ENCODE results near the gene HOXA11. TPM values are rescaled to one million over a fixed set of nuclear protein-coding genes. Genes with fewer than 3 reads are reported as not detected.

The HOXA11 gene
- total RNA-seq, 1 experiment from 2014 or later = 0.84 TPM

DNA sequence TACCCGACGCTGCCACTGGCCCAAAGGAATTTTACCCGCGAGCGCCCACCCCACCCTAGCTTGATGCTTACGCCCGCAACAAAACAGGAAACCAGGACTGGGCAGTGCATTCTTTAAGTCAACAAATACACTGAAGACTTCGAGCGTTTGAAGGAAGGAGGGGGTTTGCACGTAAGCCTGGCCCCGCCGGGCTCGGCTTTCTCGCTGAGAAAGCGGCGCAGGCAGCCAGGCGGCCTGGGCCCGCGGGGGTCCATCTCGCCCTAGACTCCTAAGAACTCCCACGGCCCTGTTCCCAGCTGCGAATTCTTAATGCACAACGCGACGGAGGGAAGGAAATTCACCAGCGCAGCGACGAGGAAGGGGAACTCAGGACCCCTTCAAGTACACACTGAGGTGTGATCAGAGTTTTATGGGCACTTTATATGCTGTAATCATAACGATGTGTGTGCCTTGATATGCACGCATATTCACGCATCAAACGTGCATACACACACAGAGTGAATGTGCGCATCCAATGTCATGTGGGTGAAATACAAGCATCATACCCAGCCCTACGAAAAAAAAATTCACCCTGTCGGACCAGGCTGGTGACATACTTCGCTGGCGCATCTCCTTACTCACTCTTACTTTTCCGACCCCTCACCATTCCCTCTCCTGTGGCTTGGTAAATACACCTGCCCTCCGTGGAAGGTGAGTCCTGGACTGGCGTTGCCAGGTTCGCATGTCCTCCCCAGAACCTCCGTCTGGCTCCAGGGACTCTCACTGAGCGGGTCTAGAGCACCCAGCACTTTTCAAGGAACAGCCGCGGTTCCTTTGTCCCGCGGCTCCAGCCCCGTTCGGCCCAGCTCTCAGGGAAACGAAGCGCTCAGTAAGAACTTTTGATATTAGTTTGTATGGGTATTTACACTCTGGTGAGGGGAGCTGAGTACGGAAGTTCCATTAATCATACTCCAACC, 20.6 kb upstream of the HOXA11 start:
- H3K9me3 Mint-ChIP-seq (ENCODE audit: unreplicated experiment) = no peaks in the 10 kb centered on the region
- ChIA-PET POLR2A (interaction anchor here (0.7 kb wide), 1 partner anchor 1173 kb away, joined by 3 read pairs; no protein-coding TSS in a partner anchor), CTCF (interaction anchor here (1.0 to 6.5 kb wide), 2 partner anchors 10 to 369 kb away, joined by 5 to 71 read pairs; no protein-coding TSS in a partner anchor)
- BruUV-seq (replicated peaks) = no TSS peak
- intact Hi-C loops (cut with micrococcal nuclease) = no loop called here
- TF ChIP-seq, protein P1, sequence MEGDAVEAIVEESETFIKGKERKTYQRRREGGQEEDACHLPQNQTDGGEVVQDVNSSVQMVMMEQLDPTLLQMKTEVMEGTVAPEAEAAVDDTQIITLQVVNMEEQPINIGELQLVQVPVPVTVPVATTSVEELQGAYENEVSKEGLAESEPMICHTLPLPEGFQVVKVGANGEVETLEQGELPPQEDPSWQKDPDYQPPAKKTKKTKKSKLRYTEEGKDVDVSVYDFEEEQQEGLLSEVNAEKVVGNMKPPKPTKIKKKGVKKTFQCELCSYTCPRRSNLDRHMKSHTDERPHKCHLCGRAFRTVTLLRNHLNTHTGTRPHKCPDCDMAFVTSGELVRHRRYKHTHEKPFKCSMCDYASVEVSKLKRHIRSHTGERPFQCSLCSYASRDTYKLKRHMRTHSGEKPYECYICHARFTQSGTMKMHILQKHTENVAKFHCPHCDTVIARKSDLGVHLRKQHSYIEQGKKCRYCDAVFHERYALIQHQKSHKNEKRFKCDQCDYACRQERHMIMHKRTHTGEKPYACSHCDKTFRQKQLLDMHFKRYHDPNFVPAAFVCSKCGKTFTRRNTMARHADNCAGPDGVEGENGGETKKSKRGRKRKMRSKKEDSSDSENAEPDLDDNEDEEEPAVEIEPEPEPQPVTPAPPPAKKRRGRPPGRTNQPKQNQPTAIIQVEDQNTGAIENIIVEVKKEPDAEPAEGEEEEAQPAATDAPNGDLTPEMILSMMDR (IDR thresholded peaks at IDR 0.05; ENCODE audit: unreplicated experiment) = no peak
- no peak overlapping the region for H3K4me3 Mint-ChIP-seq (ENCODE audit: unreplicated experiment)
- no peak for DNase-seq (ENCODE audit: unreplicated experiment)
- H3K4me1 Mint-ChIP-seq (ENCODE audit: insufficient read depth, unreplicated experiment) = no peaks in the 10 kb centered on the region
- peaks cover 49% of the 10 kb centered on the region for H3K27me3 Mint-ChIP-seq (ENCODE audit: insufficient read depth, unreplicated experiment)
- no peak overlapping the region for H3K27ac Mint-ChIP-seq (ENCODE audit: low read depth, unreplicated experiment)
- H3K36me3 Mint-ChIP-seq (ENCODE audit: insufficient read depth, unreplicated experiment) = no peaks in the 10 kb centered on the region

DNA sequence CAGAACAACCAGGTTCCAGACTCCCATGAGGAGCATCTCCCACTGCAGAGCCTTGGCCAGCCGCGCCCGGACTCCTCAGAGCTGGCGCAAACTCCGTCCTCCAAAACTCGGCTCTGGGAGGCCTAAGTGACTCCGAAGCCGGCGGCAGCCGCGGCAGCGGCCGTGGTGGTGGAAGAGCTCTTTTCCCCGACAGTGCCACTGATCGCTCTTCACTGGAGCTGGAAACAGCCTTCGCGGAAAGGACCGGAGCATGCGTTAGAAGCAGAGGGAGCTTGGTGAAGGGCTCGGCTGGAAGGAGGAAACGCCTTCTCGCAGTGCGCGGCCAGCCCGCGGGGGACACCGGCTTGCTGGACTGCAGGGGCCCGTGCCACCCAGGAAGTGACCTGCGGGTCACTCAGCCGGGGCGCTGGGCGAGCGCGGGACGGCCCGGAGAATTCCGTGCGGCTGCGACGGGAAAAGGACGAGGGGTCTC, 19.9 kb upstream of the HOXA11 start:
- TF ChIP-seq, protein P1 (IDR thresholded peaks at IDR 0.05; ENCODE audit: unreplicated experiment) = no peak
- H3K4me3 Mint-ChIP-seq (ENCODE audit: unreplicated experiment) = no peak overlapping the region
- peaks cover 56% of the 10 kb centered on the region for H3K27me3 Mint-ChIP-seq (ENCODE audit: insufficient read depth, unreplicated experiment)
- DNase-seq (ENCODE audit: unreplicated experiment) = no peak
- no peaks in the 10 kb centered on the region for H3K4me1 Mint-ChIP-seq (ENCODE audit: insufficient read depth, unreplicated experiment)
- no peaks in the 10 kb centered on the region for H3K9me3 Mint-ChIP-seq (ENCODE audit: unreplicated experiment)
- ChIA-PET POLR2A (no interaction called here), CTCF (interaction anchor here (1.0 kb wide), 1 partner anchor 9 kb away, joined by 5 read pairs; no protein-coding TSS in a partner anchor)
- BruUV-seq (replicated peaks) = no TSS peak
- no peaks in the 10 kb centered on the region for H3K36me3 Mint-ChIP-seq (ENCODE audit: insufficient read depth, unreplicated experiment)
- no peak overlapping the region for H3K27ac Mint-ChIP-seq (ENCODE audit: low read depth, unreplicated experiment)
- intact Hi-C loops (cut with micrococcal nuclease) = no loop called here

DNA sequence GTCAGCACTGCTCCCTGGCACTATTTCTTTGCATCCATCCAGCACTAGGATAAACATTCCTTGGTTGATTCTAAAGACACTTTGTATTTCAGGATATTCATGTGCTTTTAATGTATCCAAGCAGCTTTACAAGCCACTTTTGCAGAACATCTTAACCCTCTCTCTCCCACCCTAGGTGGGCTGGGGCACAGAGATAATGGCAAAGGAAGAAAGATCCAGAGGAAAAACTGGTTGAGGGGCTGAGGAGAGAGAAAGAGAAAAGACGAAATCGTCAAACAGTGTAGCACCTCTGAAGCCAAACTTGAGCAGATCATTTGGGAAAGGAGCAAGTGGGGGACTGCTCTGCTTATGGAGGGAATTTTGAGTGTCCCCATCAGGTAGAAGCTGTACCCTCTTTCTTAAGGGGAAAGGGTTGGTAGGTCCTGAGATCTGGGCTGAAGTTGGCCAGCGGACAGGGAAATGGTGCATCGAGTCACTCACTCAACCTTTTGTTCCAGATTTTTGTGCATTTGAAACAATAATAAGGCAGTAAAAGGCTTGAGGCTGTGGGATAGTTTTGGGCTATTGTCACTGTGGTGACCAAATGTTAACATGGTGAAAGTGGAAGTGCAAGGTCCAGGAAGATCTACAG, 19.0 kb upstream of the HOXA11 start:
- H3K4me3 Mint-ChIP-seq (ENCODE audit: unreplicated experiment) = no peak overlapping the region
- DNase-seq (ENCODE audit: unreplicated experiment) = no peak
- POLR2A ChIA-PET = no interaction called here
- H3K4me1 Mint-ChIP-seq (ENCODE audit: insufficient read depth, unreplicated experiment) = no peaks in the 10 kb centered on the region
- intact Hi-C loops (cut with micrococcal nuclease) = no loop called here
- CTCF ChIA-PET = interaction anchor here (0.7 to 1.3 kb wide), 3 partner anchors 8 to 401 kb away, joined by 3 to 7 read pairs (median 5); no protein-coding TSS in a partner anchor
- H3K27ac Mint-ChIP-seq (ENCODE audit: low read depth, unreplicated experiment) = no peak overlapping the region
- no peaks in the 10 kb centered on the region for H3K9me3 Mint-ChIP-seq (ENCODE audit: unreplicated experiment)
- BruUV-seq (replicated peaks) = no TSS peak
- no peaks in the 10 kb centered on the region for H3K36me3 Mint-ChIP-seq (ENCODE audit: insufficient read depth, unreplicated experiment)
- peaks cover 64% of the 10 kb centered on the region for H3K27me3 Mint-ChIP-seq (ENCODE audit: insufficient read depth, unreplicated experiment)
- TF ChIP-seq, protein P1 (IDR thresholded peaks at IDR 0.05; ENCODE audit: unreplicated experiment) = no peak

DNA sequence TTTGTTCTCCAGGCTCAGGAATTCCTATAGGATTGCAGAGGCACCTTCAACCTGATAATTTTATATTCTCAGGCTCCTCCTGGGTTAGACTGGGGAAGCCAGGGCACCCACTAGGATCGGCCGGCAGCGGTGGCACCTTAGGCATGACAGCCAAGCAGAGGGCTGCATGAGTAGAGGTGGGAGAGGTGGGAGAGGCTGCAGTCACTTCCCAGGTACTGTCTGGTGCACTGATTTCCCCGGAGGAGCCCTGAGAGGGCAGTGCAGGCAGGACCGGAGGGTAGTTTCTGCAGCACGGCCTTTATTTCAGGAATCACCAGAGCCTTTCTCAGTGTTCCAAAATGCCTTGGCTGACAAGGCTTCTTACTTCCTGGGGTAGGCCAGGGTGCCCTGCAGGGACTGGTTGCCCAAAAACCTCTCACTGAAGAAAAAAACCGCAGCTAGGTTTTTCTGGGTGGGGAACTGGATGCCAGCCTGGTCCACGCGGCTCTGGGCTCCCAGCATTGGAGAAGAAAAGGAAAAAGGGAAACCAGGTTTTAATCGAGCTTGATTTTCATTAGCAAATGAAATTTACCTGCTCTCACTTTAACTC, 18.4 kb upstream of the HOXA11 start:
- no peak overlapping the region for H3K4me3 Mint-ChIP-seq (ENCODE audit: unreplicated experiment)
- POLR2A ChIA-PET = no interaction called here
- intact Hi-C loops (cut with micrococcal nuclease) = no loop called here

More for the DNA sequence above, 18.4 kb upstream of the HOXA11 start:
- CTCF ChIA-PET = interaction anchor here (0.5 to 1.3 kb wide), 3 partner anchors 24 to 446 kb away, joined by 3 to 7 read pairs (median 3); no protein-coding TSS in a partner anchor
- H3K27me3 Mint-ChIP-seq (ENCODE audit: insufficient read depth, unreplicated experiment) = peaks cover 70% of the 10 kb centered on the region
- no peaks in the 10 kb centered on the region for H3K36me3 Mint-ChIP-seq (ENCODE audit: insufficient read depth, unreplicated experiment)
- H3K9me3 Mint-ChIP-seq (ENCODE audit: unreplicated experiment) = no peaks in the 10 kb centered on the region
- no TSS peak for BruUV-seq (replicated peaks)
- H3K4me1 Mint-ChIP-seq (ENCODE audit: insufficient read depth, unreplicated experiment) = no peaks in the 10 kb centered on the region
- H3K27ac Mint-ChIP-seq (ENCODE audit: low read depth, unreplicated experiment) = no peak overlapping the region
- DNase-seq (ENCODE audit: unreplicated experiment) = no peak
- TF ChIP-seq, protein P1 (IDR thresholded peaks at IDR 0.05; ENCODE audit: unreplicated experiment) = no peak
